DOHH2 (cell line): ENCODE measurements around the gene DMPK.

ENCODE experiments used
- H3F3A ChIP-seq: fragments of 200-600 bp; sonication (generic), shearing (Covaris generic); 2 replicates; pipeline ENCODE4 v1.6.0; 2016; ENCODE audit warnings: antibody characterized with exemption, mild to moderate bottlenecking; ENCODE audit not compliant: control insufficient read depth, insufficient read depth
- H3K27ac ChIP-seq: fragments of 200-600 bp; sonication (generic); 2 replicates; pipeline ENCODE4 v1.5.1; 2014; ENCODE audit warnings: low read depth, mild to moderate bottlenecking, low read length, moderate library complexity
- H3K27me3 ChIP-seq: fragments of 200-600 bp; sonication (generic); 2 replicates; pipeline ENCODE4 v1.6.1; 2014; ENCODE audit warnings: mild to moderate bottlenecking, low read length, mixed read lengths; ENCODE audit not compliant: control insufficient read depth
- H3K36me3 ChIP-seq: fragments of 200-600 bp; sonication (generic); 2 replicates; pipeline ENCODE4 v1.6.1; 2014; ENCODE audit warnings: mild to moderate bottlenecking, low read length, moderate library complexity, mixed read lengths; ENCODE audit not compliant: control insufficient read depth
- H3K4me1 ChIP-seq: fragments of 200-600 bp; sonication (generic); 2 replicates; pipeline ENCODE4 v1.6.1; 2014; ENCODE audit warnings: mild to moderate bottlenecking, low read length, mixed read lengths; ENCODE audit not compliant: control insufficient read depth
- H3K4me2 ChIP-seq: fragments of 200-600 bp; sonication (generic); 2 replicates; pipeline ENCODE4 v1.6.0; 2014; ENCODE audit warnings: mild to moderate bottlenecking, low read length, moderate library complexity
- H3K4me3 ChIP-seq: fragments of 200-600 bp; sonication (generic); 2 replicates; pipeline ENCODE4 v1.5.1; 2014; ENCODE audit warnings: mild to moderate bottlenecking, low read length, mixed read lengths
- H3K79me2 ChIP-seq: fragments of 200-600 bp; sonication (generic); 2 replicates; pipeline ENCODE4 v1.6.1; 2014; ENCODE audit warnings: mild to moderate bottlenecking, low read length, mixed read lengths; ENCODE audit not compliant: control insufficient read depth
- H3K9me2 ChIP-seq: fragments of 200-600 bp; sonication (generic); replicated peaks from 2 replicates; pipeline ENCODE4 v1.6.1; 2014; ENCODE audit warnings: mild to moderate bottlenecking, low read length, mixed read lengths; ENCODE audit not compliant: control insufficient read depth
- H3K9me3 ChIP-seq: fragments of 200-600 bp; sonication (generic); 2 replicates; pipeline ENCODE4 v1.6.1; 2014; ENCODE audit warnings: antibody characterized with exemption, low read length, mixed read lengths; ENCODE audit not compliant: control insufficient read depth, insufficient read depth
- H4K20me1 ChIP-seq: fragments of 200-600 bp; sonication (generic); 2 replicates; pipeline ENCODE4 v1.6.0; 2014; ENCODE audit warnings: low read depth, mild to moderate bottlenecking, antibody characterized with exemption, low read length, moderate library complexity; ENCODE audit not compliant: control insufficient read depth, insufficient read depth
- EZH2phosphoT487 ChIP-seq: fragments of 200-600 bp; sonication (generic); IDR thresholded peaks from 2 replicates; pipeline ENCODE4 v1.6.1; 2017; ENCODE audit warnings: borderline replicate concordance, mild to moderate bottlenecking, antibody characterized with exemption, low read length, moderate library complexity, mixed read lengths
- TF ChIP-seq, protein P1 (sequence below): fragments of 200-600 bp; sonication (generic); IDR thresholded peaks from one replicate; pipeline ENCODE4 v1.5.1; 2014; ENCODE audit warnings: antibody characterized with exemption, mild to moderate bottlenecking, low read depth, low read length; ENCODE audit not compliant: poor library complexity, severe bottlenecking

The DMPK gene

DNA sequence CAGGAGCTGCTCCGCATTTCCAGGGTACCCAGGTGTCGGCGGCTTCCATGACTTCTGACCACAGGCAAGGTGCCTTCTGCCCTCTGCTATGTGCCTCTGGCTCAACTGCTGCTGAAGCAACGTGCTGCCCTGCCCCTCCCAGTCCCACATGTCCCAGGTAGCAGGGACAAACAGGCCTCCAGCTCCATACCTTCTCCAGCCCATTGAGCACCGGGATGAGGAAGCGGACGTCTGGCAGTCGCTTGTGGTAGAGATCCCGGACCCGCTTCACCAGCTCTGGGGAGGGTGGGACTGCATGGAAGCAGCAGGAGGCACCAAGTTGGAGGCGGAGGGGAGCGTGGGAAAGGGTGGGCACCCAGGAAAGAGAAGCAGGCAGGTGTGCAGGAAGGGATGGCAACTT is 40.9 kb upstream of the DMPK start:
- Histone ChIP-seq H3F3A (no peaks in the 10 kb centered on the region), H3K79me2 (no peaks in the 10 kb centered on the region), H3K9me2 (no peaks in the 10 kb centered on the region), H3K9me3 (no peaks in the 10 kb centered on the region), H3K4me2 (no peak overlapping the region), H3K27ac (no peak overlapping the region), H3K27me3 (no peaks in the 10 kb centered on the region), H3K4me3 (no peak overlapping the region), H4K20me1 (0 out of 2 replicates have a peak, but pooled peaks cover 2% of the 10 kb centered on the region), H3K36me3 (peaks cover 79% of the 10 kb centered on the region), H3K4me1 (no peaks in the 10 kb centered on the region)
- TF ChIP-seq, protein P1, sequence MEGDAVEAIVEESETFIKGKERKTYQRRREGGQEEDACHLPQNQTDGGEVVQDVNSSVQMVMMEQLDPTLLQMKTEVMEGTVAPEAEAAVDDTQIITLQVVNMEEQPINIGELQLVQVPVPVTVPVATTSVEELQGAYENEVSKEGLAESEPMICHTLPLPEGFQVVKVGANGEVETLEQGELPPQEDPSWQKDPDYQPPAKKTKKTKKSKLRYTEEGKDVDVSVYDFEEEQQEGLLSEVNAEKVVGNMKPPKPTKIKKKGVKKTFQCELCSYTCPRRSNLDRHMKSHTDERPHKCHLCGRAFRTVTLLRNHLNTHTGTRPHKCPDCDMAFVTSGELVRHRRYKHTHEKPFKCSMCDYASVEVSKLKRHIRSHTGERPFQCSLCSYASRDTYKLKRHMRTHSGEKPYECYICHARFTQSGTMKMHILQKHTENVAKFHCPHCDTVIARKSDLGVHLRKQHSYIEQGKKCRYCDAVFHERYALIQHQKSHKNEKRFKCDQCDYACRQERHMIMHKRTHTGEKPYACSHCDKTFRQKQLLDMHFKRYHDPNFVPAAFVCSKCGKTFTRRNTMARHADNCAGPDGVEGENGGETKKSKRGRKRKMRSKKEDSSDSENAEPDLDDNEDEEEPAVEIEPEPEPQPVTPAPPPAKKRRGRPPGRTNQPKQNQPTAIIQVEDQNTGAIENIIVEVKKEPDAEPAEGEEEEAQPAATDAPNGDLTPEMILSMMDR = no peak
- TF ChIP-seq EZH2phosphoT487 = no peak

DNA sequence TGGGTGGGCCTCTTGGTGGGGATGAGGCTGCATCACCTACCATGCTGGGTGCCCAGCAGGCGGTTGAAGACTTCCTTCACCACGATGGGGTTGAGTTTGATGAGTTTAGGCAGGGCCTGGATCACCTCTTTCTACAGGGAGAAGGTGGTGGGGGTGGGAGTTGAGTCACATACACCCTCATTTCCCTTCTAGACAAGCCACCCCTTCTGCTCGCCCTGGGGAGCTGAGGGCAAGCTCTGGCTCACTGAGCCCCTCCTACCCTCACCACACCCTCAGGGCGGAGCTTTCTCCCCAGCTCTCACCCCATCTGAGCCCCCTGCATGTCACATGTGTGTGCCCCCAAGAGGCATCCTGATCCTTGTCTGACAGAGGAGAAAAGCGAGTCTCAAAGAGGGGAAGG is 40.4 kb upstream of the DMPK start:
- Histone ChIP-seq H4K20me1 (0 out of 2 replicates have a peak, but pooled peaks cover 2% of the 10 kb centered on the region), H3K36me3 (peaks cover 75% of the 10 kb centered on the region), H3K79me2 (no peaks in the 10 kb centered on the region)

DNA sequence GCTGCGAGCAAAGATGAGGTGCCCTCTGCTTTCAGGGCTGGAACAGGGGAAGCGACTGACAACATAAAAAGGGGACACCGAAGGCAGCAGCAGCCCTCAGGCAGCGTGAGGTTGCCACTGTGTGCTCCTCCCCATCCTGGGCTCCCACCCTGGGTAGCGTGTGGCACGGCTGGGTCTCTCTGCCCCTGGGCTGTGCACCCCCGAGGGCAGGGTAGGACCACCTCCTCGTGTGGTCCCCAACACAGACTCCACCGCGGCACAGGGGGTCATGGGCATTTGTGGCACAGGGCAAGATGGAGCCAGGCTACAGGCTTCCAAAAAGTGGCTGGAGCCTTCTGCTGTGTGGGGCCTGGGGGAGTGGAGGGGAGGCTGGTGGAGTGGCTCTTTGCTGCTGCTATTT is 39.3 kb upstream of the DMPK start:
- Histone ChIP-seq H3K4me1 (peaks cover 11% of the 10 kb centered on the region), H3K27ac (no peak overlapping the region), H3F3A (no peaks in the 10 kb centered on the region), H3K4me2 (no peak overlapping the region), H4K20me1 (peaks cover 5% of the 10 kb centered on the region; the same call in 1 of the 2 replicates), H3K9me3 (no peaks in the 10 kb centered on the region), H3K9me2 (no peaks in the 10 kb centered on the region), H3K4me3 (no peak overlapping the region), H3K36me3 (peaks cover 63% of the 10 kb centered on the region), H3K27me3 (no peaks in the 10 kb centered on the region), H3K79me2 (no peaks in the 10 kb centered on the region)
- TF ChIP-seq EZH2phosphoT487 = no peak
- TF ChIP-seq, protein P1 = no peak

More for the DNA sequence above, 40.4 kb upstream of the DMPK start:
- H3K9me2 ChIP-seq = no peaks in the 10 kb centered on the region
- H3K4me1 ChIP-seq = peaks cover 1% of the 10 kb centered on the region
- no peak overlapping the region for H3K27ac ChIP-seq
- H3K9me3 ChIP-seq = no peaks in the 10 kb centered on the region
- no peak overlapping the region for H3K4me2 ChIP-seq
- TF ChIP-seq, protein P1 = no peak
- no peak for TF ChIP-seq EZH2phosphoT487
- H3K4me3 ChIP-seq = no peak overlapping the region
- H3K27me3 ChIP-seq = no peaks in the 10 kb centered on the region
- H3F3A ChIP-seq = no peaks in the 10 kb centered on the region

GRCh38 chr19:45821103-45821521 is 38.8 kb upstream of the DMPK start:
- no peaks in the 10 kb centered on the region for H3K27me3 ChIP-seq
- H4K20me1 ChIP-seq = peaks cover 5% of the 10 kb centered on the region; the same call in 1 of the 2 replicates
- no peaks in the 10 kb centered on the region for H3K79me2 ChIP-seq
- H3K4me2 ChIP-seq = no peak overlapping the region
- H3K9me2 ChIP-seq = no peaks in the 10 kb centered on the region
- H3K27ac ChIP-seq = no peak overlapping the region
- no peaks in the 10 kb centered on the region for H3F3A ChIP-seq
- H3K36me3 ChIP-seq = peaks cover 63% of the 10 kb centered on the region
- no peak for TF ChIP-seq EZH2phosphoT487
- TF ChIP-seq, protein P1 = no peak
- H3K9me3 ChIP-seq = no peaks in the 10 kb centered on the region
- H3K4me1 ChIP-seq = peaks cover 11% of the 10 kb centered on the region
- no peak overlapping the region for H3K4me3 ChIP-seq
